K562 (cell line): Measurements from ENCODE around the gene HFE. TPM values are rescaled to one million over a fixed set of nuclear protein-coding genes. Genes with fewer than 3 reads are reported as not detected.

ENCODE experiments used
- CHD2 ChIP-seq: IDR thresholded peaks from 2 replicates; pipeline ENCODE4 v1.6.1; 2011; ENCODE audit warnings: low read depth, low read length
- EP400 ChIP-seq: fragments of 450-650 bp; IDR thresholded peaks from 2 replicates; pipeline ENCODE4 v1.6.1; 2017; ENCODE audit warnings: antibody characterized with exemption, mild to moderate bottlenecking, moderate library complexity
- EWSR1 ChIP-seq: fragments of 450-650 bp; IDR thresholded peaks from 2 replicates; pipeline ENCODE4 v1.6.1; 2018; ENCODE audit warnings: borderline replicate concordance, mild to moderate bottlenecking, low read depth, moderate library complexity; ENCODE audit not compliant: partially characterized antibody
- FOSL1 ChIP-seq: fragments of 200-800 bp; sonication (Bioruptor generic); conservative IDR thresholded peaks from 2 replicates; pipeline ENCODE4 v1.6.1; 2016; ENCODE audit warnings: missing genetic modification characterization, missing compliant biosample characterization
- GABPA ChIP-seq: fragments of 200-800 bp; sonication (Bioruptor generic); conservative IDR thresholded peaks from 2 replicates; pipeline ENCODE4 v1.6.1; 2016; ENCODE audit warnings: low read depth, missing genetic modification characterization, missing compliant biosample characterization
- GATAD2B ChIP-seq: fragments of 450-650 bp; IDR thresholded peaks from 2 replicates; pipeline ENCODE4 v1.6.1; 2017; ENCODE audit warnings: mild to moderate bottlenecking, borderline replicate concordance
- HBP1 ChIP-seq: fragments of 450-650 bp; formaldehyde crosslinking; IDR thresholded peaks from 2 replicates; pipeline ENCODE4 v1.4.0; 2022; ENCODE audit warnings: missing genetic modification characterization
- HNRNPH1 ChIP-seq: fragments of 200-400 bp; formaldehyde crosslinking; optimal IDR thresholded peaks from 2 replicates; pipeline ENCODE3; 2017; ENCODE audit warnings: low read depth, mild to moderate bottlenecking, low read length, moderate library complexity
- MEF2A ChIP-seq: IDR thresholded peaks from 2 replicates; pipeline ENCODE4 v1.6.1; 2011; ENCODE audit warnings: low read depth, mild to moderate bottlenecking, low read length, moderate library complexity; ENCODE audit not compliant: control insufficient read depth
- NR2C1 ChIP-seq, 2 experiments: fragments of 450-650 bp; IDR thresholded peaks; 2 replicates each; pipeline ENCODE4 v1.6.1; 2017; ENCODE audit warnings: mild to moderate bottlenecking in 2 of 2, antibody characterized with exemption in 1 of 2, inconsistent platforms in 1 of 2, missing compliant biosample characterization in 1 of 2, missing genetic modification characterization in 1 of 2
- NR2C2 ChIP-seq, 2 experiments: fragments of 200-800 bp in 1 of 2; sonication (Bioruptor generic) in 1 of 2; sonication (generic) in 1 of 2; formaldehyde crosslinking in 1 of 2; IDR thresholded peaks; 2 replicates each; pipeline versions ENCODE4 v1.6.1 to v1.8.0; 2016 to 2022; ENCODE audit warnings: mild to moderate bottlenecking in 1 of 2, missing compliant biosample characterization in 1 of 2, missing genetic modification characterization in 1 of 2, missing genetic modification reagents in 1 of 2
- PATZ1 ChIP-seq: fragments of 250-450 bp; sonication (Bioruptor Pico); IDR thresholded peaks from 2 replicates; pipeline ENCODE4 v1.5.0; 2020; ENCODE audit warnings: mild to moderate bottlenecking, borderline replicate concordance
- PRPF4 ChIP-seq: fragments of 200-400 bp; formaldehyde crosslinking; IDR thresholded peaks from one replicate; pipeline ENCODE4 v1.6.1; 2017; ENCODE audit warnings: low read length, low read depth, mild to moderate bottlenecking; ENCODE audit not compliant: insufficient read depth, poor library complexity, severe bottlenecking
- RBFOX2 ChIP-seq: fragments of 200-400 bp; formaldehyde crosslinking; IDR thresholded peaks from 2 replicates; pipeline ENCODE4 v1.6.1; 2017; ENCODE audit warnings: low read depth, mild to moderate bottlenecking, low read length, moderate library complexity
- RBM22 ChIP-seq: fragments of 200-400 bp; formaldehyde crosslinking; IDR thresholded peaks from 2 replicates; pipeline ENCODE4 v1.6.1; 2018; ENCODE audit warnings: low read length, low read depth; ENCODE audit not compliant: poor library complexity, severe bottlenecking
- SAFB ChIP-seq: fragments of 200-400 bp; formaldehyde crosslinking; IDR thresholded peaks from 2 replicates; pipeline ENCODE4 v1.6.1; 2017; ENCODE audit warnings: low read depth, low read length, borderline replicate concordance
- SOX6 ChIP-seq: fragments of 450-650 bp; IDR thresholded peaks from 2 replicates; pipeline ENCODE4 v1.6.1; 2014; ENCODE audit warnings: mild to moderate bottlenecking
- STAG1 ChIP-seq: sonication (generic); formaldehyde crosslinking; IDR thresholded peaks from 2 replicates; pipeline ENCODE4 v1.5.0; 2020; ENCODE audit warnings: missing genetic modification reagents, borderline replicate concordance
- TEAD1 ChIP-seq, 2 experiments: fragments of 450-650 bp in 1 of 2; sonication (generic) in 1 of 2; formaldehyde crosslinking; IDR thresholded peaks; 2 replicates each; pipeline versions ENCODE4 v1.4.0 to v1.8.0; 2020 to 2022; ENCODE audit warnings: mild to moderate bottlenecking in 2 of 2, missing genetic modification reagents in 1 of 2
- TEAD2 ChIP-seq: fragments of 450-650 bp; IDR thresholded peaks from 2 replicates; pipeline ENCODE4 v1.6.1; 2016; ENCODE audit warnings: missing genetic modification characterization, control low read depth, missing compliant biosample characterization
- ZC3H4 ChIP-seq: sonication (generic); formaldehyde crosslinking; IDR thresholded peaks from 2 replicates; pipeline ENCODE4 v1.9.0; 2021; ENCODE audit warnings: missing genetic modification reagents, borderline replicate concordance
- ZNF124 ChIP-seq: sonication (generic); formaldehyde crosslinking; IDR thresholded peaks from 2 replicates; pipeline ENCODE4 v1.8.1; 2022; ENCODE audit warnings: missing genetic modification reagents
- ZNF561 ChIP-seq: fragments of 450-650 bp; formaldehyde crosslinking; conservative IDR thresholded peaks from 2 replicates; pipeline ENCODE4 v1.4.0; 2020; ENCODE audit warnings: mild to moderate bottlenecking, moderate library complexity
- ZNF668 ChIP-seq: fragments of 250-450 bp; sonication (Bioruptor Pico); IDR thresholded peaks from 2 replicates; pipeline ENCODE4 v1.8.0; 2022; ENCODE audit warnings: mild to moderate bottlenecking, inconsistent platforms
- polyA plus RNA-seq, 8 experiments: library from polyadenylated mRNA; depleted of rRNA in 4 of 8; stranded (reverse) in 5 of 8; unstranded in 3 of 8; fragments of >200 nt; fragmentation: Nextera tagmentation in 2 of 8; fragmentation: Illumina TruSeq in 1 of 8; extraction: Ambion mirVana in 2 of 8; extraction: Trizol in 1 of 8; gene quantifications; 2 replicates each; pipeline versions ENCODE4 v1.2.1 to v1.2.3, GENCODE V29; 2011 to 2014; ENCODE audit warnings: inconsistent platforms in 1 of 8, missing spikeins in 1 of 8
- total RNA-seq, 7 experiments: library from RNA; depleted of rRNA in 6 of 7; stranded (reverse); fragments of >200 nt in 6 of 7; fragmentation: Illumina TruSeq in 2 of 7; extraction: Trizol in 2 of 7; gene quantifications; 2 replicates each; pipeline versions ENCODE4 v1.2.1 to v1.2.3, GENCODE V29; 2011 to 2021; ENCODE audit warnings: low replicate concordance in 1 of 7

The HFE gene
- total and polyA plus RNA-seq, 9 of the 15 experiments (the other 6 are each of a cell fraction or from before 2014, with no cell fraction given), result 0.14 to 1.2 (median 0.76) TPM

- TF ChIP-seq EP400, result no peak
- TF ChIP-seq TEAD2, result 0 out of 2 replicates have a peak, but pooled peaks have one; percentile 4
- peak in 1 of 2 experiments; percentile 6; a peak in 1 of 4 replicates for TF ChIP-seq TEAD1 (CRISPR knock-in tag; IDR thresholded peaks at IDR 0.05)
- no peak for TF ChIP-seq FOSL1
- TF ChIP-seq RBFOX2, result peak; percentile 47; the same call in 1 of the 2 replicates
- TF ChIP-seq NR2C2 (CRISPR knock-in tag; IDR thresholded peaks at IDR 0.05), result no peak
- TF ChIP-seq NR2C2 (tag; IDR thresholded peaks at IDR 0.05), result 0 out of 2 replicates have a peak, but pooled peaks have one; percentile 30
- peak; percentile 91 for TF ChIP-seq RBM22
- TF ChIP-seq PRPF4, result no peak
- peak; percentile 81 for TF ChIP-seq EWSR1
- no peak for TF ChIP-seq ZNF668
- TF ChIP-seq ZNF561 (CRISPR knock-in tag), result 0 out of 2 replicates have a peak, but pooled peaks have one; percentile 36
- peak; percentile 51; the same call in 1 of the 2 replicates for TF ChIP-seq SOX6
- TF ChIP-seq ZNF124 (CRISPR knock-in tag), result no peak
- peak; percentile 49; the same call in 1 of the 2 replicates for TF ChIP-seq HBP1 (CRISPR knock-in tag)
- peak; percentile 45 for TF ChIP-seq GATAD2B
- TF ChIP-seq NR2C1 (IDR thresholded peaks at IDR 0.05), result no peak
- TF ChIP-seq NR2C1 (tag; IDR thresholded peaks at IDR 0.05), result 0 out of 2 replicates have a peak, but pooled peaks have one; percentile 12
- 0 out of 2 replicates have a peak, but pooled peaks have one; percentile 1 for TF ChIP-seq MEF2A
- TF ChIP-seq CHD2, result peak; percentile 44; the same call in 1 of the 2 replicates
- 0 out of 2 replicates have a peak, but pooled peaks have one; percentile 9 for TF ChIP-seq GABPA (tag)
- TF ChIP-seq STAG1 (CRISPR knock-in tag), result no peak
- 0 out of 2 replicates have a peak, but pooled peaks have one; percentile 10 for TF ChIP-seq PATZ1 (CRISPR knock-in tag)
- TF ChIP-seq HNRNPH1, result no peak
- no peak for TF ChIP-seq ZC3H4 (CRISPR knock-in tag)
- TF ChIP-seq SAFB, result no peak
These were observed 33.0 kb upstream of the HFE start (continued) for GRCh38 chr6:26053992-26054780.
